ENCODE results near the gene UBE2H. TPM values are rescaled to one million over a fixed set of nuclear protein-coding genes. Genes with fewer than 3 reads are reported as not detected.

The UBE2H gene
- total RNA-seq, 1 donor from 2014 or later, result 80.7 TPM

DNA sequence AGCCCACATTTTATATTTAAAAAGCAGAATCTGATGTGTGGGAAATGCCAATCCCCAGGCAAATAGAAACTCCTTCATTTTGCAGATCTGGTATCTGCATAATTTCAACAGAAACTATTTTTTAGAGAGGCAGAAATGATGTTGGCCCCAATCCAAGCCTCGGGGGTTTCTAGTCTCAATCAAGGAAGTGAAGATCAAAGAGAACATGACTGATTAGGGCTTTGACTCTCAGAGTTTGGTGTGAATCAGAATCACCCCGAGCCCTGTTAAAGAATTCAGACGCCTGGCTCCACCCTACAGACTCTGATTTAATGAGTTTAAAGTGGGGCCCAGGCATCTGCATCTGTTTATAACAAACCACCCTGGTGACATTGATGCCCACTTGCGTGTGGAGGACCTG, 36.7 kb upstream of the UBE2H start:
- Mint-ChIP-seq H3K4me3 (no peak overlapping the region), H3K9me3 (no peaks in the 10 kb centered on the region), H3K27ac (peak overlapping the region; percentile 95), H3K27me3 (no peaks in the 10 kb centered on the region), H3K36me3 (no peaks in the 10 kb centered on the region), H3K4me1 (ENCODE audit: unreplicated experiment) (peaks cover 4% of the 10 kb centered on the region)
- TF ChIP-seq, protein P1, sequence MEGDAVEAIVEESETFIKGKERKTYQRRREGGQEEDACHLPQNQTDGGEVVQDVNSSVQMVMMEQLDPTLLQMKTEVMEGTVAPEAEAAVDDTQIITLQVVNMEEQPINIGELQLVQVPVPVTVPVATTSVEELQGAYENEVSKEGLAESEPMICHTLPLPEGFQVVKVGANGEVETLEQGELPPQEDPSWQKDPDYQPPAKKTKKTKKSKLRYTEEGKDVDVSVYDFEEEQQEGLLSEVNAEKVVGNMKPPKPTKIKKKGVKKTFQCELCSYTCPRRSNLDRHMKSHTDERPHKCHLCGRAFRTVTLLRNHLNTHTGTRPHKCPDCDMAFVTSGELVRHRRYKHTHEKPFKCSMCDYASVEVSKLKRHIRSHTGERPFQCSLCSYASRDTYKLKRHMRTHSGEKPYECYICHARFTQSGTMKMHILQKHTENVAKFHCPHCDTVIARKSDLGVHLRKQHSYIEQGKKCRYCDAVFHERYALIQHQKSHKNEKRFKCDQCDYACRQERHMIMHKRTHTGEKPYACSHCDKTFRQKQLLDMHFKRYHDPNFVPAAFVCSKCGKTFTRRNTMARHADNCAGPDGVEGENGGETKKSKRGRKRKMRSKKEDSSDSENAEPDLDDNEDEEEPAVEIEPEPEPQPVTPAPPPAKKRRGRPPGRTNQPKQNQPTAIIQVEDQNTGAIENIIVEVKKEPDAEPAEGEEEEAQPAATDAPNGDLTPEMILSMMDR (conservative IDR thresholded peaks at IDR 0.05), result no peak
- no peak for DNase-seq (ENCODE audit: extremely low spot score, unreplicated experiment)

DNA sequence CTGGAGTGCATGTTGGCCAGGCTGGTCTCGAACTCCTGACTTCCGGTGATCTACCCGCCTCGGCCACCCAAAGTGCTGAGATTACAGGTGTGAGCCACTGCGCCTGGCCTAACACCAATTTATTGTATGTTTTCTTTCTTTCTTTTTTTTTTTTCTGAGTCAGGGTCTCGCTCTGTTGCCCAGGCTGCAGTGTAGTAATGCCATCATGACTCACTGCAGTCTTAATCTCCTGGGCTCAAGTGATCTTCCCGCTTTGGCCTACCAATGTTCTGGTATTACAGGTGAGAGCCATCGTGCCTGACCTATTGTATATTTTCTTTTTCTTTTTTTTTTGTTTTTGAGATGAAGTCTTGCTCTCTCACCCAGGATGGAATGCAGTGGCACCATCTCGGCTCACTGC, 33.8 kb upstream of the UBE2H start:
- Mint-ChIP-seq H3K36me3 (no peaks in the 10 kb centered on the region), H3K9me3 (no peaks in the 10 kb centered on the region), H3K4me3 (no peak overlapping the region), H3K27ac (peak overlapping the region; percentile 13), H3K27me3 (no peaks in the 10 kb centered on the region), H3K4me1 (ENCODE audit: unreplicated experiment) (peaks cover 8% of the 10 kb centered on the region)
- no peak for DNase-seq (ENCODE audit: extremely low spot score, unreplicated experiment)
- TF ChIP-seq, protein P1 (conservative IDR thresholded peaks at IDR 0.05), result no peak

DNA sequence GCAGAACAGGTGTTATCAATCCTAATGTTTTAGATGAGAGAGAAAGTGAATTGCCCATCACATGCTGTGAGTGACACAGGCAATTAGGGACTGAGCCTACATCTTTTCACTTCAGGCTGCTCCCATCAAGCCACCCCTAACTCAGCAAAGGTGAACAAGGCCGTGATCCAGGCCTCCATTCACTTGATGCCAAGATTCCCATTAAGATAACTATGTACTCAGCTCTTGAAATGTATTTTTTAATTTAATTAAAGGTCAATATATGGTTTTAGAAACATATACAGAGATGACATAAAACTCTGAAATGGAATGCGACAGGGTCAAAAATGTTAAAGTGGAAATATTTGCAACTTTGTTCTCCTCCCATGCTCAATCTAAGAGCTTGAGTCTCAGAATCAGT, 27.9 kb upstream of the UBE2H start:
- H3K4me1 Mint-ChIP-seq (ENCODE audit: unreplicated experiment), result peaks cover 10% of the 10 kb centered on the region
- no peaks in the 10 kb centered on the region for H3K9me3 Mint-ChIP-seq
- H3K27me3 Mint-ChIP-seq, result no peaks in the 10 kb centered on the region
- no peaks in the 10 kb centered on the region for H3K36me3 Mint-ChIP-seq
- H3K27ac Mint-ChIP-seq, result no peak overlapping the region
- no peak for DNase-seq (ENCODE audit: extremely low spot score, unreplicated experiment)
- no peak overlapping the region for H3K4me3 Mint-ChIP-seq
- TF ChIP-seq, protein P1 (conservative IDR thresholded peaks at IDR 0.05), result no peak

DNA sequence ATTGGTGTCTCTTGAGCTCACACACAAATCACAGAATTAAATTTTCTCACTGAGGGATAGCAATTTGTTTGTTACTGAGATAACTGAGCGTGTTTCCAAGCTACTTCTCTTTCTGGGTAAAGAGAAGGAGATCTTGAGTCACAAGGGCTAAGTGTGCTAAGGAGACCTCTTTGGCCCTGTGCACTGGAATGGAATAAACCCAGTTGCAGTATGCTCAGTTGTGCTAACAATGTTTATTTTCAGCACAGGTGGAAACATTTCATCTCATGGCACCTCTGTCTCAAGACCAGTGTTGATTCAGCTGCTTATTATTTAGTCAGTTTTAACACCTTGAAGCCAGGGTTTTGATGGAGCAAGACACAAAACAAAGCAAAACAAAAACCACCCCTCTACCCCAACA, 22.5 kb upstream of the UBE2H start:
- TF ChIP-seq, protein P1 (conservative IDR thresholded peaks at IDR 0.05), result no peak
- DNase-seq (ENCODE audit: extremely low spot score, unreplicated experiment), result no peak
- no peaks in the 10 kb centered on the region for H3K9me3 Mint-ChIP-seq
- no peak overlapping the region for H3K27ac Mint-ChIP-seq
- peaks cover 6% of the 10 kb centered on the region for H3K4me1 Mint-ChIP-seq (ENCODE audit: unreplicated experiment)
- no peak overlapping the region for H3K4me3 Mint-ChIP-seq
- H3K27me3 Mint-ChIP-seq, result no peaks in the 10 kb centered on the region
- H3K36me3 Mint-ChIP-seq, result no peaks in the 10 kb centered on the region

DNA sequence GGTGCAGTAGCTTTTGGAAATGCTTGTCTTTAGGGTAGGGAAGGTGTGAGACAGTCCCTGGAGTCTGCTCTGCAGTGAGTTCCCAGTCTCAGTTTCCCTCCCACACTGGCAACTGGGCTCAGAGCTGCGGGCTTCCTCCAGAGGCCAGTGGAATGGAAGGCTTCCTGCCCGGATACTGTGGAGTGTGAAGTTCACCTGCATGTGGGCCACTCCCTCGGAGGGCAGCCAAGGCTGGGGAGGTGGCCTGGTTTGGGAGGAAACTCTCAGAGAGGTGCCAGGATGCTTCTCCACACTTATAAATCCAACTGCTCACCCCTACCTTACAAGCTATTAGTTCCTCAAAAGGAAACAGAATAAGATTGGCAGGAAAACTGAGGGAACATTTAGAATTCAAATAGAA, 18.1 kb upstream of the UBE2H start:
- Mint-ChIP-seq H3K36me3 (no peaks in the 10 kb centered on the region), H3K4me1 (ENCODE audit: unreplicated experiment) (peaks cover 15% of the 10 kb centered on the region), H3K27me3 (no peaks in the 10 kb centered on the region), H3K4me3 (no peak overlapping the region), H3K27ac (peak overlapping the region; percentile 98), H3K9me3 (peaks cover 5% of the 10 kb centered on the region)
- TF ChIP-seq, protein P1 (conservative IDR thresholded peaks at IDR 0.05), result no peak
- no peak for DNase-seq (ENCODE audit: extremely low spot score, unreplicated experiment)

DNA sequence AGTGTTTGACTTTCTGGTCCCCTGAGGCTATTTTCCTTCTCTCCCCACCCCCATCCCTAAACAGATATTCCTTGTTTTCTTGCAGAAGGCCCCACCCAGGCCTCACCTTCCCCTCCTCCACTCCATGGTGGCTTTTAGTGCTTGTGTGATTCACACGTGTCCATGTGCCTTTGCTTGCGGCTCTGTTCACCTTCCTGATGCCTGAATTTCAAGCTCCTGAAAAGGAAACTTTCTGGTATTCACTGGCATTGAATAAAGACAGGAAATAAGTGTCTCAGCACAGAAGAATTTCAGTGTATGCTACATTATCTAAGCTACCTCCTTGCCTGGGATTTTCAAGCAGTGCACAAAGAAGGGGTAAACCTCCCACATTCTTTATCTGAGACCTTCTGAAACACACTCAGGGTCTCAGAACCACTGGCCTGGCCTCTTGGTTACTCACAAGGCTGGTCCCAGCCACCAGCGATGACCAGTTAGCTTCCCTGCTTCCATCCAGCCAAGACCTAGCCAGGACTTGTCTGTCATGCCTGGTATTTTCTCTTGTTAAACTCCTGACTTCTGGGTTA, 17.2 kb upstream of the UBE2H start:
- Mint-ChIP-seq H3K4me1 (ENCODE audit: unreplicated experiment) (peaks cover 15% of the 10 kb centered on the region), H3K9me3 (peaks cover 5% of the 10 kb centered on the region), H3K27me3 (no peaks in the 10 kb centered on the region), H3K27ac (peak overlapping the region; percentile 98), H3K4me3 (peak overlapping the region; percentile 78), H3K36me3 (no peaks in the 10 kb centered on the region)
- TF ChIP-seq, protein P1 (conservative IDR thresholded peaks at IDR 0.05), result no peak
- no peak for DNase-seq (ENCODE audit: extremely low spot score, unreplicated experiment)
